Measurements from ENCODE around the gene DISC1.

DNA sequence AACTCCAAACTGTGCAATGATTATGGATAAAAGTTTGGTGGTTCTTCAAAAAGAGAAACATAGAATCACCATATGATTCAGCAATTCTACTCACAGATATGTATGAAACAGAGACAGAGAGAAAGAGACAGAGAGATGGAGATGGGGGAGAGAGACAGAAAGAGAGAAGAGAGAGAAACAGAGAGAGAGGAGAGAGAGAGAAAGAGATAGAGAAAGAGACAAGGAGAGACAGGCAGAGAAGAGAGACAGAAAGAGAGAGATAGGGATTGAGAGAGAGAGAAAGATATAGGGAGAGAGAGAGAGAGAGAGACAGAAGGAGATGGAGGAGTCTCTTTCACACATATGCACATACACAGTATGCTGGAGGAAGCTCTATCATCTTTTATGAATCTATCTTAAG is 87.8 kb downstream of the DISC1 start:
- TF ChIP-seq, protein P1, sequence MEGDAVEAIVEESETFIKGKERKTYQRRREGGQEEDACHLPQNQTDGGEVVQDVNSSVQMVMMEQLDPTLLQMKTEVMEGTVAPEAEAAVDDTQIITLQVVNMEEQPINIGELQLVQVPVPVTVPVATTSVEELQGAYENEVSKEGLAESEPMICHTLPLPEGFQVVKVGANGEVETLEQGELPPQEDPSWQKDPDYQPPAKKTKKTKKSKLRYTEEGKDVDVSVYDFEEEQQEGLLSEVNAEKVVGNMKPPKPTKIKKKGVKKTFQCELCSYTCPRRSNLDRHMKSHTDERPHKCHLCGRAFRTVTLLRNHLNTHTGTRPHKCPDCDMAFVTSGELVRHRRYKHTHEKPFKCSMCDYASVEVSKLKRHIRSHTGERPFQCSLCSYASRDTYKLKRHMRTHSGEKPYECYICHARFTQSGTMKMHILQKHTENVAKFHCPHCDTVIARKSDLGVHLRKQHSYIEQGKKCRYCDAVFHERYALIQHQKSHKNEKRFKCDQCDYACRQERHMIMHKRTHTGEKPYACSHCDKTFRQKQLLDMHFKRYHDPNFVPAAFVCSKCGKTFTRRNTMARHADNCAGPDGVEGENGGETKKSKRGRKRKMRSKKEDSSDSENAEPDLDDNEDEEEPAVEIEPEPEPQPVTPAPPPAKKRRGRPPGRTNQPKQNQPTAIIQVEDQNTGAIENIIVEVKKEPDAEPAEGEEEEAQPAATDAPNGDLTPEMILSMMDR (IDR thresholded peaks at IDR 0.05) = no peak
- TF ChIP-seq POLR2A (IDR thresholded peaks at IDR 0.05) = no peak
- no peak for TF ChIP-seq POLR2AphosphoS5 (IDR thresholded peaks at IDR 0.05)
